Calu3 (cell line): ENCODE data around the gene THEM5. TPM values are rescaled to one million over a fixed set of nuclear protein-coding genes. Genes with fewer than 3 reads are reported as not detected.

Experiments used
- BruUV-seq: library from RNA; stranded (reverse); fragments of 400-500 nt; replicated peaks from 2 replicates; lab custom pipeline; 2021; lab: Mats Ljungman, UMichigan
- CTCF ChIA-PET: fragments of 300-600 bp; sonication (Branson Sonifier 250); formaldehyde crosslinking; loops from one replicate; lab custom pipeline; 2022; ENCODE audit warnings: antibody characterized with exemption; lab: Charles Lee
- DNase-seq: peaks from one replicate; pipeline ENCODE4 v3.0.0; 2022
- H3K27ac Mint-ChIP-seq: one replicate; pipeline ENCODE4 v1.8.0; 2022; ENCODE audit warnings: mixed read lengths; ENCODE audit not compliant: unreplicated experiment
- H3K27me3 Mint-ChIP-seq: one replicate; pipeline ENCODE4 v1.8.0; 2022; ENCODE audit warnings: mixed read lengths; ENCODE audit not compliant: unreplicated experiment
- H3K36me3 Mint-ChIP-seq: one replicate; pipeline ENCODE4 v1.8.0; 2022; ENCODE audit warnings: mild to moderate bottlenecking, moderate library complexity, mixed read lengths; ENCODE audit not compliant: insufficient read depth, unreplicated experiment
- H3K4me1 Mint-ChIP-seq: one replicate; pipeline ENCODE4 v1.8.0; 2022; ENCODE audit warnings: mild to moderate bottlenecking, low read depth, mixed read lengths; ENCODE audit not compliant: unreplicated experiment
- H3K4me3 Mint-ChIP-seq: one replicate; pipeline ENCODE4 v1.8.0; 2022; ENCODE audit warnings: mild to moderate bottlenecking, low read depth, moderate library complexity, mixed read lengths; ENCODE audit not compliant: unreplicated experiment
- H3K9me3 Mint-ChIP-seq: one replicate; pipeline ENCODE4 v1.8.0; 2022; ENCODE audit warnings: low read depth, mixed read lengths; ENCODE audit not compliant: unreplicated experiment
- intact Hi-C: fragments of 100-400 bp; cut with micrococcal nuclease; formaldehyde crosslinking; loops from one replicate; pipeline ENCODE4 v1.10.0; 2022; ENCODE audit not compliant: unreplicated experiment
- total RNA-seq: library from RNA; stranded (reverse); gene quantifications from 2 replicates; pipeline ENCODE4 v1.2.3, GENCODE V29; 2022
- TF ChIP-seq, protein P1 (sequence below): fragments of 200-600 bp; IDR thresholded peaks from one replicate; pipeline ENCODE4 v1.8.0; 2022; ENCODE audit warnings: antibody characterized with exemption; ENCODE audit not compliant: unreplicated experiment

THEM5 gene
- total RNA-seq, 1 experiment from 2014 or later, result not detected

DNA sequence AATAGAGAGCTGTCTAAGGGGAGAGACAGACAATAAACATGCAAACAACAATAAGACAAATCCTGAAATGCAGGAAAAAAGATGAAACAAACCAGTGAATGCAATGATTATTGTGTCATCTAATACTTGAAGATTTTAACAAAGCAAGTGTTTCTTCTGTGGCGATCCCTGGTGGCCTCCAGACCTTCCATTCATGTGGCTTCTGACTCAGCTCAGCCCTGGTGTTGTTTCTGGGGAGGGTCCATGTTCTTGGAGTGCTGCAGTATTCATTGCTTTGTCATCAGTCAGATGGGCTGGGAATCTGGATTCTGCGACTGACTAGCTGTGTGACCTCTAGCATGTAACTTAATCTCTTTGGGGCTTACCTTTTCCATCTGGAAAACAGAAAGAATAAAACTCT is 12.4 kb downstream of the THEM5 start:
- no TSS peak for BruUV-seq
- no peaks in the 10 kb centered on the region for H3K27me3 Mint-ChIP-seq
- H3K9me3 Mint-ChIP-seq, result peaks cover 3% of the 10 kb centered on the region
- peak overlapping the region; percentile 91 for H3K4me3 Mint-ChIP-seq
- CTCF ChIA-PET, result interaction anchor here (2.5 kb wide), 1 partner anchor 158 kb away, joined by 7 read pairs; no protein-coding TSS in a partner anchor
- H3K27ac Mint-ChIP-seq, result peak overlapping the region; percentile 98
- TF ChIP-seq, protein P1, sequence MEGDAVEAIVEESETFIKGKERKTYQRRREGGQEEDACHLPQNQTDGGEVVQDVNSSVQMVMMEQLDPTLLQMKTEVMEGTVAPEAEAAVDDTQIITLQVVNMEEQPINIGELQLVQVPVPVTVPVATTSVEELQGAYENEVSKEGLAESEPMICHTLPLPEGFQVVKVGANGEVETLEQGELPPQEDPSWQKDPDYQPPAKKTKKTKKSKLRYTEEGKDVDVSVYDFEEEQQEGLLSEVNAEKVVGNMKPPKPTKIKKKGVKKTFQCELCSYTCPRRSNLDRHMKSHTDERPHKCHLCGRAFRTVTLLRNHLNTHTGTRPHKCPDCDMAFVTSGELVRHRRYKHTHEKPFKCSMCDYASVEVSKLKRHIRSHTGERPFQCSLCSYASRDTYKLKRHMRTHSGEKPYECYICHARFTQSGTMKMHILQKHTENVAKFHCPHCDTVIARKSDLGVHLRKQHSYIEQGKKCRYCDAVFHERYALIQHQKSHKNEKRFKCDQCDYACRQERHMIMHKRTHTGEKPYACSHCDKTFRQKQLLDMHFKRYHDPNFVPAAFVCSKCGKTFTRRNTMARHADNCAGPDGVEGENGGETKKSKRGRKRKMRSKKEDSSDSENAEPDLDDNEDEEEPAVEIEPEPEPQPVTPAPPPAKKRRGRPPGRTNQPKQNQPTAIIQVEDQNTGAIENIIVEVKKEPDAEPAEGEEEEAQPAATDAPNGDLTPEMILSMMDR, result no peak
- H3K4me1 Mint-ChIP-seq, result peaks cover 49% of the 10 kb centered on the region
- DNase-seq, result peak; percentile 45
- H3K36me3 Mint-ChIP-seq, result peaks cover 34% of the 10 kb centered on the region
- intact Hi-C loops, result no loop called here

DNA sequence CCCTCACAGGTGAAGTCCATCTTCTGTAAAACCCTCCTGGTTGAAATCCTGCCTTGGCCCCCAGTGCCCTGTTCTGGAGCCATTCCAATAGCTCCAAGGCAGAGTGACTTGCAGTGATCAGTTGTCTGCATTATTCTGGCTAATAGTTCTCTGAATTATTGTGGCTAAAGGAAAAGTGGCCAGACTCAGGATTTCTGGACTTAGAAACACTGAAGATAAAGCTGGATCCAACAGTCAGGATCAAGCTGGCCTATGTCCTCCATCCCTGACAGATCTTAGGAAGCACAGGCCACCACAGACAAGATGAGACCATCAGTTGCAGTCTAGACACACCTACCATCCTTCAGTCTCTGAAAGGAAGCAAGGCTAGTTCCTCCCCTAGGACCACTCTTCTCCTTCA is 13.1 kb downstream of the THEM5 start:
- H3K36me3 Mint-ChIP-seq, result peaks cover 34% of the 10 kb centered on the region
- no peak for DNase-seq
- H3K9me3 Mint-ChIP-seq, result peaks cover 3% of the 10 kb centered on the region
- TSS peak; percentile 82 for BruUV-seq
- intact Hi-C loops, result no loop called here
- no peaks in the 10 kb centered on the region for H3K27me3 Mint-ChIP-seq
- H3K27ac Mint-ChIP-seq, result peak overlapping the region; percentile 98
- TF ChIP-seq, protein P1, result no peak
- peak overlapping the region; percentile 91 for H3K4me3 Mint-ChIP-seq
- CTCF ChIA-PET, result interaction anchor here (0.6 to 2.5 kb wide), 8 partner anchors 36 to 228 kb away, joined by 3 to 7 read pairs (median 4); partner anchors contain the start of genes SNX27 and THEM4
- peaks cover 51% of the 10 kb centered on the region for H3K4me1 Mint-ChIP-seq

DNA sequence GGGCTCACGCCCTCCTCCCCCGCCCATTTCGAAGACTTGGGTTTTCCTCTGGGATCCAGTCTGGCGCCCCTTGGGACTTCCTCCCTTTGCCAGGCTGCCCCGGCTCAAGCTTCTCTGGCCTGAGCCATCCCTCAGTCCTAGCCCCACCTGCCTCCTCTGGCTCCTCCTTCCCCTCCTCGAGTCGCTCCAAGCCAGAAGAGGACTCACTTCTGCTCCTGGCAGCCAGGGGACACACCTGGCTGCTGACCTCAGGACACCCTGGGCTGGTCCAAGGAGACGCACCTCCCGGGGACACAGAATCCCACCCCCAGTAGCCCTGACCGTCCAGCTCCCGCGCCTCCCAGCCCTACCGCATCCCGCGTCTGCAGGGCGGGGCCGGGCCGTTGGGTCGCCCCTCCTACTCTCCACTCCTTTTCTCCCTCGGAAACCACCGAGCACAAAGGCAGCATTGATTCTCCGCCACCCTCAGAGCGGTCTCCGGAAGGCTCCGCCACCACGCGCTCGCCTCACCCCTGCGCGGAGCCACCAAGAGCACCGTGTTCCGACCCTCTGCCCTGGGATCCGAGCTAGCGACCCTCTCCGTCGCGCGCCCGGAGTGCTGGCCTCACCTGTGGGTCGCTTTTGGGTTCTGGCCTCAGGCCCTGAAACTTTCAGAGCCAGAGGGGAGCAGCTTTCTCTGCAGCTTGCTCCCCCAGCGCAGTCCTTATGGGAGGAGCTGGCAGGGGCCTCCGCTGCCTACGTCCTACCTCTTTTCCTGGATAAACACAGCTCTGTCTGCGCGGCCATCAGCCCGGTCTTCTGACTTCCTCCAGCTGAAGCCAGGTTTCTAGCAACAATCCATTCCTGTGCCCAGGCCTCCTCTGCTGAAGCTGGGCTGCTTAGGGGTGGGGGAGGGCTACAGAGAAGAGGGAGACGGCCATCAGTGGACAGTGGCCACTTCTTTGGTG is 13.8 kb downstream of the THEM5 start, which contains the start of gene C2CD4D:
Gene C2CD4D (minus strand): TSS at position 364 of the 947 bp plus-strand sequence. CDS start 831 bp downstream, outside the sequence.
- Mint-ChIP-seq H3K36me3 (peaks cover 34% of the 10 kb centered on the region), H3K9me3 (peaks cover under 1% of the 10 kb centered on the region), H3K27ac (peak within 1 kb of the TSS; percentile 98), H3K4me1 (peaks cover 51% of the 10 kb centered on the region), H3K27me3 (no peaks in the 10 kb centered on the region), H3K4me3 (peak within 1 kb of the TSS; percentile 91)
- peak; percentile 96 for DNase-seq
- no TSS peak for BruUV-seq
- CTCF ChIA-PET, result interaction anchor here (0.5 to 2.5 kb wide), 11 partner anchors 9 to 246 kb away, joined by 3 to 7 read pairs (median 4); partner anchors contain the start of genes SNX27 and THEM4
- TF ChIP-seq, protein P1, result no peak
- intact Hi-C loops, result loop anchor here (5.0 to 10.0 kb wide), 3 partner anchors 222 to 645 kb away; partner anchors contain the start of genes PIP5K1A and VPS72

- Mint-ChIP-seq H3K4me3 (peak overlapping the region; percentile 91), H3K36me3 (peaks cover 34% of the 10 kb centered on the region), H3K27me3 (no peaks in the 10 kb centered on the region), H3K27ac (peak overlapping the region; percentile 98), H3K4me1 (peaks cover 51% of the 10 kb centered on the region), H3K9me3 (no peaks in the 10 kb centered on the region)
- BruUV-seq, result no TSS peak
- TF ChIP-seq, protein P1, result no peak
- CTCF ChIA-PET, result interaction anchor here (0.5 to 2.5 kb wide), 7 partner anchors 9 to 245 kb away, joined by 3 to 7 read pairs (median 5); no protein-coding TSS in a partner anchor
- no peak for DNase-seq
- intact Hi-C loops, result loop anchor here (5.0 to 10.0 kb wide), 3 partner anchors 222 to 644 kb away; partner anchors contain the start of genes PIP5K1A and VPS72
These were observed 14.5 kb downstream of the THEM5 start for GRCh38 chr1:151839082-151839412.
